A549 (cell line): Measurements from ENCODE around the gene MBNL3.

ENCODE experiments used
- BHLHE40 ChIP-seq: IDR thresholded peaks from 2 replicates; pipeline ENCODE4 v1.6.1; 2012; ENCODE audit warnings: low read depth, low read length, inconsistent platforms
- CTCF ChIP-seq: fragments of >200 bp; sonication (Bioruptor Twin); formaldehyde crosslinking; IDR thresholded peaks from 3 replicates; pipeline ENCODE4 v1.5.1; 2016
- EP300 ChIP-seq, 2 experiments: fragments of >200 bp; sonication (Bioruptor Twin); formaldehyde crosslinking; IDR thresholded peaks; 2 replicates in 1 of 2; 3 replicates in 1 of 2; pipeline ENCODE4 v1.6.1; 2016 to 2017
- ESRRA ChIP-seq: fragments of 150-350 bp; IDR thresholded peaks from 2 replicates; pipeline ENCODE4 v1.6.1; 2014; ENCODE audit warnings: mild to moderate bottlenecking, low read length, borderline replicate concordance
- HDAC2 ChIP-seq: fragments of 200-600 bp; sonication (generic); IDR thresholded peaks from 2 replicates; pipeline ENCODE4 v1.6.1; 2016
- JUN ChIP-seq, 2 experiments: fragments of >200 bp; sonication (Bioruptor Twin); formaldehyde crosslinking; IDR thresholded peaks; 2 replicates in 1 of 2; 3 replicates in 1 of 2; pipeline ENCODE4 v1.6.1; 2016 to 2017
- MAX ChIP-seq: IDR thresholded peaks from 2 replicates; pipeline ENCODE4 v1.6.1; 2012
- MYC ChIP-seq: IDR thresholded peaks from 2 replicates; pipeline ENCODE4 v1.6.1; 2012; ENCODE audit warnings: mild to moderate bottlenecking, inconsistent platforms, low read length, improper control_type of control experiment, borderline replicate concordance
- NFE2L2 ChIP-seq: fragments of 150-350 bp; conservative IDR thresholded peaks from 2 replicates; pipeline ENCODE4 v1.6.1; 2014; ENCODE audit warnings: low read length
- PHF8 ChIP-seq: fragments of 200-600 bp; sonication (generic); IDR thresholded peaks from 2 replicates; pipeline ENCODE4 v1.6.1; 2016; ENCODE audit warnings: low read depth, mild to moderate bottlenecking, antibody characterized with exemption, moderate library complexity, borderline replicate concordance
- POLR2A ChIP-seq: IDR thresholded peaks from 2 replicates; pipeline ENCODE4 v1.6.1; 2012; ENCODE audit warnings: mild to moderate bottlenecking, low read length
- USF2 ChIP-seq: fragments of 450-650 bp; IDR thresholded peaks from 2 replicates; pipeline ENCODE4 v1.6.1; 2014; ENCODE audit warnings: antibody characterized with exemption
- ZFP36 ChIP-seq: fragments of 450-650 bp; IDR thresholded peaks from 2 replicates; pipeline ENCODE4 v1.6.1; 2014; ENCODE audit warnings: borderline replicate concordance; ENCODE audit not compliant: partially characterized antibody
- TF ChIP-seq, protein P1 (sequence below): fragments of 200-600 bp; sonication (generic); IDR thresholded peaks from 2 replicates; pipeline ENCODE4 v1.6.1; 2016; ENCODE audit warnings: antibody characterized with exemption, mild to moderate bottlenecking, moderate library complexity

DNA sequence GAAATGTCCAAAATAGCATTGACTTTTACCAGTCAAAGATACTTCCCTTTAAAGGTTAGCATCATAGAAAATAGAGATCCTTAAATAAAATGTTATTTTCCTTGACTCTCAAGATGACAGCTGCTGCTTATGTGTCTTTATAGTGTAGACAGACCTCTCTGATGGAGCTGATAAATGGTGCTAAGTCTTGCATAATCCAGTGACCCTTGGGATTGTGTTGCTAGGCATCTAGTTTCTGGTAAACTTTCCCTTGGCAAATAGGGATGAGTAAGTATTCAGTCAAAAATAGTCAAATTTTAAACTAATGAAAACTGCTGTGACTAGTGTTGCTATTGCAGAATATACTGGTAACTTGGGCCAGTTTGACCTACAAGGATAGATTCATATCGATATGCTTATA is 53.6 kb downstream of the MBNL3 start:
- no peak for TF ChIP-seq CTCF
- TF ChIP-seq HDAC2 = no peak
- TF ChIP-seq MAX = no peak
- TF ChIP-seq EP300 (IDR thresholded peaks at IDR 0.05) = no peak
- no peak for TF ChIP-seq POLR2A
- no peak for TF ChIP-seq USF2
- TF ChIP-seq, protein P1, sequence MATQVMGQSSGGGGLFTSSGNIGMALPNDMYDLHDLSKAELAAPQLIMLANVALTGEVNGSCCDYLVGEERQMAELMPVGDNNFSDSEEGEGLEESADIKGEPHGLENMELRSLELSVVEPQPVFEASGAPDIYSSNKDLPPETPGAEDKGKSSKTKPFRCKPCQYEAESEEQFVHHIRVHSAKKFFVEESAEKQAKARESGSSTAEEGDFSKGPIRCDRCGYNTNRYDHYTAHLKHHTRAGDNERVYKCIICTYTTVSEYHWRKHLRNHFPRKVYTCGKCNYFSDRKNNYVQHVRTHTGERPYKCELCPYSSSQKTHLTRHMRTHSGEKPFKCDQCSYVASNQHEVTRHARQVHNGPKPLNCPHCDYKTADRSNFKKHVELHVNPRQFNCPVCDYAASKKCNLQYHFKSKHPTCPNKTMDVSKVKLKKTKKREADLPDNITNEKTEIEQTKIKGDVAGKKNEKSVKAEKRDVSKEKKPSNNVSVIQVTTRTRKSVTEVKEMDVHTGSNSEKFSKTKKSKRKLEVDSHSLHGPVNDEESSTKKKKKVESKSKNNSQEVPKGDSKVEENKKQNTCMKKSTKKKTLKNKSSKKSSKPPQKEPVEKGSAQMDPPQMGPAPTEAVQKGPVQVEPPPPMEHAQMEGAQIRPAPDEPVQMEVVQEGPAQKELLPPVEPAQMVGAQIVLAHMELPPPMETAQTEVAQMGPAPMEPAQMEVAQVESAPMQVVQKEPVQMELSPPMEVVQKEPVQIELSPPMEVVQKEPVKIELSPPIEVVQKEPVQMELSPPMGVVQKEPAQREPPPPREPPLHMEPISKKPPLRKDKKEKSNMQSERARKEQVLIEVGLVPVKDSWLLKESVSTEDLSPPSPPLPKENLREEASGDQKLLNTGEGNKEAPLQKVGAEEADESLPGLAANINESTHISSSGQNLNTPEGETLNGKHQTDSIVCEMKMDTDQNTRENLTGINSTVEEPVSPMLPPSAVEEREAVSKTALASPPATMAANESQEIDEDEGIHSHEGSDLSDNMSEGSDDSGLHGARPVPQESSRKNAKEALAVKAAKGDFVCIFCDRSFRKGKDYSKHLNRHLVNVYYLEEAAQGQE = no peak
- no peak for TF ChIP-seq BHLHE40
- no peak for TF ChIP-seq ESRRA
- TF ChIP-seq PHF8 = no peak
- TF ChIP-seq ZFP36 = no peak
- no peak for TF ChIP-seq JUN (IDR thresholded peaks at IDR 0.05)
- no peak for TF ChIP-seq MYC
- TF ChIP-seq NFE2L2 = no peak
